ENCODE results near the gene ANKRD12. TPM values are rescaled to one million over a fixed set of nuclear protein-coding genes. Genes with fewer than 3 reads are reported as not detected.

ANKRD12 gene
- total and polyA plus RNA-seq, 10 of the 15 experiments (the other 5 are each of a cell fraction or from before 2014, with no cell fraction given): 5.9 to 45.7 (median 20.2) TPM

- Histone ChIP-seq H3K4me2 (ENCODE audit: control insufficient read depth, insufficient read depth) (peak overlapping the region; percentile 68), H3K4me1 (ENCODE audit: control insufficient read depth, insufficient read depth, low read length) (peaks cover 40% of the 10 kb centered on the region), H3K9ac (ENCODE audit: control insufficient read depth, insufficient read depth, low read length) (peak overlapping the region; percentile 39; the same call in 1 of the 2 replicates), H3K36me3 (ENCODE audit: control insufficient read depth in 2 of 2, insufficient read depth in 2 of 2, low read length in 1 of 2) (peaks cover 0 to 12% of the 10 kb centered on the region in 2 experiments; a peak in 2 of 4 replicates), H3K27ac (ENCODE audit: control insufficient read depth, insufficient read depth) (peak overlapping the region; percentile 89), H3K79me2 (ENCODE audit: control insufficient read depth, insufficient read depth, low read length) (peaks cover 99% of the 10 kb centered on the region), H3K27me3 (replicated peaks in 1 of 2; ENCODE audit: control insufficient read depth in 2 of 2, insufficient read depth in 2 of 2, low read length in 1 of 2) (no peaks in the 10 kb centered on the region), H3K9me3 (replicated peaks; ENCODE audit: control insufficient read depth, insufficient read depth, low read length) (no peaks in the 10 kb centered on the region; the same call in 2 of the 3 replicates), H2AFZ (ENCODE audit: control insufficient read depth, low read depth, low read length) (no peak overlapping the region), H3K4me3 (peak overlapping the region; percentile 25; the same call in 1 of the 2 replicates), H4K20me1 (ENCODE audit: control insufficient read depth, insufficient read depth) (no peaks in the 10 kb centered on the region)
- POLR2A ChIA-PET: interaction anchor here (0.7 to 6.4 kb wide), 3 partner anchors 12 to 33 kb away, joined by 4 to 42 read pairs (median 13); partner anchors contain the start of genes ANKRD12 and NDUFV2
- RAD21 ChIA-PET (ENCODE audit: unreplicated experiment): interaction anchor here (3.2 to 3.4 kb wide), 2 partner anchors 12 to 25 kb away, joined by 22 to 40 read pairs; no protein-coding TSS in a partner anchor
- no TSS peak for BruUV-seq (replicated peaks)
- DNase-seq (ENCODE audit: low read depth, low spot score) (no peak), ATAC-seq (no peak), FAIRE-seq (no peak)
- CTCF ChIA-PET: interaction anchor here (1.0 to 3.5 kb wide), 6 partner anchors 13 to 48 kb away, joined by 3 to 14 read pairs (median 9); partner anchors contain the start of gene ANKRD12
- in situ Hi-C loops (cut with MboI) (no loop called here), intact Hi-C loops (cut with micrococcal nuclease; ENCODE audit: unreplicated experiment) (loop anchor here (5.0 kb wide), 1 partner anchor 44 kb away; no protein-coding TSS in a partner anchor)
- no peak for TF ChIP-seq BHLHE40 (IDR thresholded peaks at IDR 0.05; ENCODE audit: borderline replicate concordance in 1 of 2, low read depth in 2 of 2, low read length in 1 of 2)
- TF ChIP-seq IRF4 (IDR thresholded peaks at IDR 0.05; ENCODE audit: low read depth, low read length): no peak
- no peak for TF ChIP-seq POLR2A (IDR thresholded peaks at IDR 0.05; ENCODE audit: low read depth, low read length)
- TF ChIP-seq KLF5 (IDR thresholded peaks at IDR 0.05; ENCODE audit: partially characterized antibody): no peak
- TF ChIP-seq JUND (IDR thresholded peaks at IDR 0.05; ENCODE audit: low read depth, low read length): no peak
- no peak for TF ChIP-seq HSF1 (IDR thresholded peaks at IDR 0.05; ENCODE audit: low read depth, low read length)
- no peak for TF ChIP-seq BCL3 (IDR thresholded peaks at IDR 0.05; ENCODE audit: borderline replicate concordance, insufficient read depth, low read depth, low read length, poor library complexity, severe bottlenecking)
- TF ChIP-seq RB1 (IDR thresholded peaks at IDR 0.05; ENCODE audit: borderline replicate concordance): no peak
- TF ChIP-seq TCF3 (IDR thresholded peaks at IDR 0.05; ENCODE audit: borderline replicate concordance, insufficient read depth, low read depth, low read length): no peak
- no peak for TF ChIP-seq PML (IDR thresholded peaks at IDR 0.05; ENCODE audit: low read length)
- no peak for TF ChIP-seq YY1 (IDR thresholded peaks at IDR 0.05; ENCODE audit: low read depth, low read length)
- TF ChIP-seq SUZ12 (IDR thresholded peaks at IDR 0.05; ENCODE audit: unreplicated experiment): no peak
- TF ChIP-seq TARDBP (IDR thresholded peaks at IDR 0.05; ENCODE audit: borderline replicate concordance): no peak
- SMC1A ChIA-PET (ENCODE audit: uncharacterized antibody, unreplicated experiment): interaction anchor here (0.9 to 7.5 kb wide), 9 partner anchors 7 to 54 kb away, joined by 3 to 43 read pairs (median 18); partner anchors contain the start of gene NDUFV2
Observed at GRCh38 chr18:9115984-9116383, 20.6 kb upstream of the ANKRD12 start.

Measured in GM12878 (cell line).